Activated naive CD4-positive, alpha-beta T cell treated with Interleukin-2 at 50 U/mL for 16 hours (primary cell): ENCODE measurements around the gene ARHGEF39.
"Not testable (repeated sequence)": the region's sequence is repeated elsewhere in the genome, so short reads cannot be mapped to it uniquely, and the experiment has no call there.

ENCODE experiments used
- DNase-seq: peaks from one replicate; pipeline ENCODE4 v3.0.0-alpha.2; 2020

ARHGEF39 gene

GRCh38 chr9:35616681-35617459 lies 48.1 kb downstream of the ARHGEF39 start:
- DNase-seq, result peak; percentile 68

- no peak for DNase-seq
Measured at GRCh38 chr9:35615981-35616680, 48.9 kb downstream of the ARHGEF39 start.

GRCh38 chr9:35612843-35613242 lies 52.2 kb downstream of the ARHGEF39 start:
- DNase-seq, result no peak

GRCh38 chr9:35612066-35612465 lies 52.9 kb downstream of the ARHGEF39 start:
- not testable (repeated sequence) for DNase-seq

GRCh38 chr9:35611230-35611797 lies 53.7 kb downstream of the ARHGEF39 start:
- DNase-seq, result peak; percentile 69

- DNase-seq, result no peak
Measured at GRCh38 chr9:35609820-35610163, 55.2 kb downstream of the ARHGEF39 start.
